ENCODE results near the gene SYNE3.

DNA sequence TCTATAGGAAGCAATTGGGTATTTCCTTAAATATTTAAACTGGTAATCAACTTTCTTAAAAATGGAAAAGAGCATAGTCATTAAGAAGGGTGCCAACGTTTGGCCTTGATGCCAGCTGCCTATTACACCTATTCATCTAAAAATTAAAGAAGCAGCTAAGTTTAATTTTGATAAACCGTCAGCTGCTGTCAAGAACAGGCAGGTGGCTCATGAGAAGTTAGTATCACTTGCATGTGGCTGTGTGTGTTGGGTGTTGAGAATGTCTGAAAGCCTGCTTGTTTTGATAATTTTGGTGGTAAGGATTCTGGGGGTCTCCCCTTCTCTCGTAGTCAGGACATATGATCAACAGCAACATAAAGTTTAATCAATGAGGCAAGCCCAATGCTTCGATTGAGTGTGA is 24.9 kb upstream of the SYNE3 start:
- TF ChIP-seq SUZ12 (IDR thresholded peaks at IDR 0.05; ENCODE audit: extremely low read depth, insufficient read depth, insufficient read length) (no peak), ZNF274 (IDR thresholded peaks at IDR 0.05; ENCODE audit: low read depth, low read length) (no peak)
